IPS-20b (cell line): ENCODE measurements around the gene RAB30.

Experiments
- H3K27ac ChIP-seq: one replicate; pipeline ENCODE4 v1.5.1; 2013; ENCODE audit warnings: low read length
- H3K27me3 ChIP-seq: 2 replicates; pipeline ENCODE4 v1.6.1; 2013; ENCODE audit warnings: mild to moderate bottlenecking, low read length, inconsistent platforms; ENCODE audit not compliant: insufficient read depth
- H3K36me3 ChIP-seq: 2 replicates; pipeline ENCODE4 v1.6.1; 2013; ENCODE audit warnings: low read depth, mild to moderate bottlenecking, inconsistent platforms, low read length, moderate library complexity; ENCODE audit not compliant: insufficient read depth
- H3K4me1 ChIP-seq: 2 replicates; pipeline ENCODE4 v1.6.1; 2013; ENCODE audit warnings: mild to moderate bottlenecking, control low read depth, inconsistent platforms, low read length, moderate library complexity; ENCODE audit not compliant: insufficient read depth
- H3K4me3 ChIP-seq: 2 replicates; pipeline ENCODE4 v1.5.1; 2013; ENCODE audit warnings: mild to moderate bottlenecking, low read length, inconsistent platforms
- H3K9ac ChIP-seq: 2 replicates; pipeline ENCODE4 v1.6.1; 2013; ENCODE audit warnings: low read depth, mild to moderate bottlenecking, inconsistent platforms, low read length, moderate library complexity
- H3K9me3 ChIP-seq: 2 replicates; pipeline ENCODE4 v1.6.1; 2013; ENCODE audit warnings: mild to moderate bottlenecking, low read depth, low read length, inconsistent platforms; ENCODE audit not compliant: insufficient read depth

Gene RAB30

GRCh38 chr11:83035070-83035854 is 36.4 kb downstream of the RAB30 start:
- H3K36me3 ChIP-seq, result no peaks in the 10 kb centered on the region
- no peak overlapping the region for H3K9ac ChIP-seq
- H3K27me3 ChIP-seq, result no peaks in the 10 kb centered on the region
- peaks cover 8% of the 10 kb centered on the region; the same call in 1 of the 2 replicates for H3K4me1 ChIP-seq
- no peak overlapping the region for H3K4me3 ChIP-seq
- no peaks in the 10 kb centered on the region for H3K9me3 ChIP-seq
- no peak overlapping the region for H3K27ac ChIP-seq

- no peak overlapping the region for H3K27ac ChIP-seq
- H3K4me3 ChIP-seq, result no peak overlapping the region
- H3K9ac ChIP-seq, result no peak overlapping the region
- H3K36me3 ChIP-seq, result no peaks in the 10 kb centered on the region
- no peaks in the 10 kb centered on the region for H3K27me3 ChIP-seq
- H3K9me3 ChIP-seq, result no peaks in the 10 kb centered on the region
- peaks cover 8% of the 10 kb centered on the region; the same call in 1 of the 2 replicates for H3K4me1 ChIP-seq
Observed at GRCh38 chr11:83034673-83035014, 37.1 kb downstream of the RAB30 start.

GRCh38 chr11:83033972-83034672 is 37.6 kb downstream of the RAB30 start:
- H3K4me1 ChIP-seq, result peaks cover 8% of the 10 kb centered on the region; the same call in 1 of the 2 replicates
- no peak overlapping the region for H3K27ac ChIP-seq

GRCh38 chr11:83033371-83033770 is 38.3 kb downstream of the RAB30 start:
- Histone ChIP-seq H3K4me3 (no peak overlapping the region), H3K36me3 (no peaks in the 10 kb centered on the region), H3K9ac (no peak overlapping the region), H3K4me1 (peaks cover 8% of the 10 kb centered on the region; the same call in 1 of the 2 replicates), H3K27ac (no peak overlapping the region), H3K9me3 (no peaks in the 10 kb centered on the region), H3K27me3 (no peaks in the 10 kb centered on the region)

More at GRCh38 chr11:83033972-83034672, 37.6 kb downstream of the RAB30 start:
- Histone ChIP-seq H3K36me3 (no peaks in the 10 kb centered on the region), H3K9ac (no peak overlapping the region), H3K9me3 (no peaks in the 10 kb centered on the region), H3K27me3 (no peaks in the 10 kb centered on the region), H3K4me3 (no peak overlapping the region)

- Histone ChIP-seq H3K9me3 (no peaks in the 10 kb centered on the region), H3K27ac (no peak overlapping the region), H3K4me1 (peaks cover 8% of the 10 kb centered on the region; the same call in 1 of the 2 replicates), H3K9ac (no peak overlapping the region), H3K4me3 (no peak overlapping the region), H3K36me3 (no peaks in the 10 kb centered on the region), H3K27me3 (no peaks in the 10 kb centered on the region)
Observed at GRCh38 chr11:83031127-83031526, 40.6 kb downstream of the RAB30 start.

- Histone ChIP-seq H3K9ac (no peak overlapping the region), H3K36me3 (no peaks in the 10 kb centered on the region), H3K27me3 (no peaks in the 10 kb centered on the region), H3K4me3 (no peak overlapping the region), H3K9me3 (no peaks in the 10 kb centered on the region), H3K4me1 (peaks cover 23% of the 10 kb centered on the region; the same call in 1 of the 2 replicates), H3K27ac (no peak overlapping the region)
Observed at GRCh38 chr11:83027794-83028193, 43.9 kb downstream of the RAB30 start.

GRCh38 chr11:83027289-83027688 is 44.4 kb downstream of the RAB30 start:
- Histone ChIP-seq H3K27ac (no peak overlapping the region), H3K9me3 (no peaks in the 10 kb centered on the region), H3K4me1 (peaks cover 23% of the 10 kb centered on the region; the same call in 1 of the 2 replicates), H3K36me3 (no peaks in the 10 kb centered on the region), H3K9ac (no peak overlapping the region), H3K27me3 (no peaks in the 10 kb centered on the region), H3K4me3 (no peak overlapping the region)

GRCh38 chr11:83026229-83026628 is 45.5 kb downstream of the RAB30 start:
- Histone ChIP-seq H3K4me3 (no peak overlapping the region), H3K27ac (no peak overlapping the region), H3K9ac (no peak overlapping the region), H3K27me3 (no peaks in the 10 kb centered on the region), H3K36me3 (no peaks in the 10 kb centered on the region), H3K9me3 (no peaks in the 10 kb centered on the region), H3K4me1 (peaks cover 23% of the 10 kb centered on the region; the same call in 1 of the 2 replicates)

- Histone ChIP-seq H3K27ac (no peak overlapping the region), H3K27me3 (no peaks in the 10 kb centered on the region), H3K9ac (peak overlapping the region; percentile 39; the same call in 1 of the 2 replicates), H3K36me3 (no peaks in the 10 kb centered on the region), H3K4me1 (peaks cover 23% of the 10 kb centered on the region; the same call in 1 of the 2 replicates), H3K4me3 (peak overlapping the region; percentile 16), H3K9me3 (no peaks in the 10 kb centered on the region)
Observed at GRCh38 chr11:83025267-83025704, 46.4 kb downstream of the RAB30 start.

GRCh38 chr11:83024270-83024854 is 47.3 kb downstream of the RAB30 start:
- H3K27me3 ChIP-seq, result no peaks in the 10 kb centered on the region
- no peak overlapping the region for H3K4me3 ChIP-seq
- H3K9ac ChIP-seq, result no peak overlapping the region; the same call in 1 of the 2 replicates
- H3K36me3 ChIP-seq, result no peaks in the 10 kb centered on the region
- H3K4me1 ChIP-seq, result peaks cover 23% of the 10 kb centered on the region; the same call in 1 of the 2 replicates
- H3K9me3 ChIP-seq, result no peaks in the 10 kb centered on the region
- H3K27ac ChIP-seq, result no peak overlapping the region

- no peak overlapping the region for H3K4me3 ChIP-seq
- peaks cover 23% of the 10 kb centered on the region; the same call in 1 of the 2 replicates for H3K4me1 ChIP-seq
- no peaks in the 10 kb centered on the region for H3K36me3 ChIP-seq
- no peak overlapping the region for H3K9ac ChIP-seq
- H3K27me3 ChIP-seq, result no peaks in the 10 kb centered on the region
- no peaks in the 10 kb centered on the region for H3K9me3 ChIP-seq
- H3K27ac ChIP-seq, result no peak overlapping the region
Observed at GRCh38 chr11:83023410-83023809, 48.3 kb downstream of the RAB30 start.
